ENCODE results near the gene ARL15. TPM values are rescaled to one million over a fixed set of nuclear protein-coding genes. Genes with fewer than 3 reads are reported as not detected.
"Not testable (repeated sequence)": the region's sequence is repeated elsewhere in the genome, so short reads cannot be mapped to it uniquely, and the experiment has no call there.

The ARL15 gene
- total and polyA plus RNA-seq, 8 donors = 20.2 to 27.7 (median 25.1) TPM

DNA sequence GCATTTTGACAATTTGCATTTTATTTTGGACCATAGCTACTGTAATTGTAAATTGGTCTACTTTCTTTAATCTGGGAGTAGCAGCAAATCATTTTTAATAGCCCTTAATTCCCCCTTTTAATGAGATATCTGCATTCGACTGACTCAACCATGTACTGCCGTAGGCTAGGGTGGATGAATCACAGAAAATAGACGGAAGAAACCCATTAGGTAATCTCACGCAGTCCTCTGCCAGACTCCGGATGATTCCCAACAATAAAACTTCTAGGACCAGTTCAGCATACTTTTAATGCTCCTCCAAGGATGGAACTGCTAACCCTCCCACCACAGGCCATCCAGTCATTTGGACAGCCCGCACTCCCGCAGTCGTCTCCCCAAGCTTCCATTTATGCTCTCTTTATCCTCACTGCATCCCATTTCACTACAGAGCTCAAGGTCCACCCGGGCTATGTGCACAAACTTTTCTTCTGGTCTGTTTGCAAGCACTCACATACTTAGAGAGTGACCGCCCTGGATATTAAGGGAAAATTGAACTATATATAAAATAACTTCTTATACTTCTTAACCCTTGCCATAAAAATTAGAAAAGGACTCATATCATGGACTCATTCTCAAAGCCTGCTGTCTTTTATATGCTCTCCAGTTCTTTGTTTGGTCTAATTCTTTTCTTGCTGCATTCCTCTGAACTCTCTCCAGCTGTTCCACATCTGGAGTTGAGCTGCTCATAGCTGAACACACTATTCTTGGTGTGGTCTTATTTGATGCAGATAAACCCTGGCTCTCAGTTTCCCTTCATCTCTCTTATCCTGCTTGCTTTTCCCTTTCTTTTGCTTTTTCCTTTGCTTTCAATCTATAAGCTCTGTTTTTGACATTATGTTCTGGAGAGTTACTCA lies 326.6 kb downstream of the ARL15 start:
- no peak for TF ChIP-seq CTCF (IDR thresholded peaks at IDR 0.05)
- Histone ChIP-seq H3K4me1 (no peaks in the 10 kb centered on the region), H3K27ac (no peak overlapping the region), H3K36me3 (no peaks in the 10 kb centered on the region), H3K27me3 (no peaks in the 10 kb centered on the region), H3K9me3 (peaks cover 0 to 2% of the 10 kb centered on the region in 2 donors), H3K4me3 (no peak overlapping the region)
- no peak for ATAC-seq
- DNase-seq = peak in 1 of 4 donors; percentile 16
- intact Hi-C loops (cut with DNase I) = no loop called here

GRCh38 chr5:53982319-53982718 lies 328.1 kb downstream of the ARL15 start:
- H3K4me1 ChIP-seq; H3K4me3 ChIP-seq; H3K27me3 ChIP-seq; intact Hi-C loops (cut with DNase I); H3K27ac ChIP-seq; H3K9me3 ChIP-seq; ATAC-seq; DNase-seq; H3K36me3 ChIP-seq: not testable (repeated sequence)

GRCh38 chr5:53980061-53980460 lies 330.3 kb downstream of the ARL15 start:
- ATAC-seq (no peak), DNase-seq (no peak)
- no peaks in the 10 kb centered on the region for H3K36me3 ChIP-seq
- no peak for TF ChIP-seq CTCF (IDR thresholded peaks at IDR 0.05)
- no peak overlapping the region for H3K27ac ChIP-seq
- H3K4me1 ChIP-seq = no peaks in the 10 kb centered on the region
- H3K27me3 ChIP-seq = no peaks in the 10 kb centered on the region
- H3K9me3 ChIP-seq = peaks cover 0 to 2% of the 10 kb centered on the region in 2 donors
- intact Hi-C loops (cut with DNase I) = no loop called here
- no peak overlapping the region for H3K4me3 ChIP-seq

GRCh38 chr5:53974021-53974420 lies 336.4 kb downstream of the ARL15 start:
- Histone ChIP-seq H3K9me3 (no peaks in the 10 kb centered on the region), H3K27ac (no peak overlapping the region), H3K27me3 (no peaks in the 10 kb centered on the region), H3K36me3 (no peaks in the 10 kb centered on the region), H3K4me3 (no peak overlapping the region), H3K4me1 (no peaks in the 10 kb centered on the region)
- no peak for TF ChIP-seq CTCF (IDR thresholded peaks at IDR 0.05)
- DNase-seq = no peak
- ATAC-seq = peak; percentile 70
- intact Hi-C loops (cut with DNase I) = no loop called here

DNA sequence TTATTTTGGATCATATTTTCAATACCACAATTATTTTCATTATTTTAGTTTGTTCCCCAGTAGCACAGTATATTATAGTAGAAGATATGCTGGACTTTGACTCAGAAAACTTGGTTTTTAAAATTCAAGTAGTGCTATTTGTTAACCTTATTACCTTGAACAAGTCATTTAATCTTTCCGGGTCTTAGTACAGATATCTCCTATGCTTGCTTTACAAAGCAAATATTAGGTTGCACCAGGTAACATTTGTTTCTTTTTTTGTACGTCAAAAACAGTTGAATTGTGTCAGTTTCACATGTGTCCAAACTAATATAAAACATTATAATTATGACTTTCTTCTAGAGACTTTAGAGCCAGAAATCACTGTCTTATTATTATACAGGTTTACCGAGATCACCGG lies 338.1 kb downstream of the ARL15 start:
- TF ChIP-seq CTCF (IDR thresholded peaks at IDR 0.05) = no peak
- DNase-seq (no peak), ATAC-seq (no peak)
- intact Hi-C loops (cut with DNase I) = no loop called here
- Histone ChIP-seq H3K9me3 (no peaks in the 10 kb centered on the region), H3K27ac (no peak overlapping the region), H3K4me1 (no peaks in the 10 kb centered on the region), H3K27me3 (no peaks in the 10 kb centered on the region), H3K36me3 (no peaks in the 10 kb centered on the region), H3K4me3 (no peak overlapping the region)
